HCT116 (cell line): ENCODE data around the gene CFAP46.

Source experiments
- ELF1 ChIP-seq: IDR thresholded peaks from 2 replicates; pipeline ENCODE4 v1.6.1; 2012; ENCODE audit warnings: low read depth, borderline replicate concordance
- EZH2 ChIP-seq: fragments of 200-600 bp; sonication (generic); IDR thresholded peaks from 2 replicates; pipeline ENCODE4 v1.6.1; 2017; ENCODE audit warnings: antibody characterized with exemption, mixed run types
- POLR2A ChIP-seq: IDR thresholded peaks from 2 replicates; pipeline ENCODE4 v1.7.0; 2011; ENCODE audit warnings: borderline replicate concordance; ENCODE audit not compliant: insufficient read depth, insufficient read length; ENCODE audit errors: extremely low read depth
- POLR2AphosphoS5 ChIP-seq: IDR thresholded peaks from 2 replicates; pipeline ENCODE4 v1.6.1; 2011; ENCODE audit warnings: mild to moderate bottlenecking, low read depth, low read length, moderate library complexity
- SIN3A ChIP-seq: IDR thresholded peaks from 2 replicates; pipeline ENCODE4 v1.6.1; 2012; ENCODE audit warnings: low read depth
- TCF7L2 ChIP-seq: IDR thresholded peaks from 2 replicates; pipeline ENCODE4 v1.7.0; 2011; ENCODE audit warnings: borderline replicate concordance, inconsistent platforms; ENCODE audit not compliant: insufficient read depth, insufficient read length; ENCODE audit errors: extremely low read depth
- TF ChIP-seq, protein P1 (sequence below), 3 experiments: fragments of 200-600 bp in 1 of 3; sonication (generic) in 1 of 3; IDR thresholded peaks in 2 of 3; conservative IDR thresholded peaks in 1 of 3; 2 replicates each; pipeline ENCODE4 v1.5.1; 2012 to 2017; ENCODE audit warnings: low read depth in 2 of 3, low read length in 2 of 3, antibody characterized with exemption in 1 of 3, borderline replicate concordance in 1 of 3, control low read depth in 1 of 3, mild to moderate bottlenecking in 1 of 3, mixed read lengths in 1 of 3, mixed run types in 1 of 3, moderate library complexity in 1 of 3; ENCODE audit not compliant: insufficient read depth in 1 of 3
- TF ChIP-seq, protein P2 (sequence below): IDR thresholded peaks from 2 replicates; pipeline ENCODE4 v1.6.1; 2012

DNA sequence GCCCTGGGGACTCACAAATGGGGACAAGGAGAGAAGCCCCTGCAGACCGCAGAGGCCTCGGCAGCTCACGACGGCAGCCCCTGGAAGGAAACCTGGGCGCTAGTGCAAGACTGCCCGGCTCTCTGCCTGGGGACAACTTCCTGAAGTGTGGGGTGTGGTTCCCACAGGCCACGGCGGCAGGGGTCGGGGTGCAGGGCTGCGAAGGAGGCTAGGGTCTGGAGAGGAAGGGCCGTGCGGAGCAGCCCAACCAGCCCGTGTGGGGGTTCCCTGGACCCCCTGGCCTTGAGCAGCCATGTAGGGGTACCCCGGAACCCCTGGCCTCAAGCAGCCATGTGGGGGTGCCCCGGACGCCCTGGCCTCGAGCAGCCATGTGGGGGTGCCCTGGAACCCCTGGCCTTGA lies 19.5 kb downstream of the CFAP46 start:
- TF ChIP-seq POLR2AphosphoS5 (no peak), TCF7L2 (no peak), POLR2A (no peak), ELF1 (no peak), SIN3A (no peak), EZH2 (no peak)
- TF ChIP-seq, protein P1, sequence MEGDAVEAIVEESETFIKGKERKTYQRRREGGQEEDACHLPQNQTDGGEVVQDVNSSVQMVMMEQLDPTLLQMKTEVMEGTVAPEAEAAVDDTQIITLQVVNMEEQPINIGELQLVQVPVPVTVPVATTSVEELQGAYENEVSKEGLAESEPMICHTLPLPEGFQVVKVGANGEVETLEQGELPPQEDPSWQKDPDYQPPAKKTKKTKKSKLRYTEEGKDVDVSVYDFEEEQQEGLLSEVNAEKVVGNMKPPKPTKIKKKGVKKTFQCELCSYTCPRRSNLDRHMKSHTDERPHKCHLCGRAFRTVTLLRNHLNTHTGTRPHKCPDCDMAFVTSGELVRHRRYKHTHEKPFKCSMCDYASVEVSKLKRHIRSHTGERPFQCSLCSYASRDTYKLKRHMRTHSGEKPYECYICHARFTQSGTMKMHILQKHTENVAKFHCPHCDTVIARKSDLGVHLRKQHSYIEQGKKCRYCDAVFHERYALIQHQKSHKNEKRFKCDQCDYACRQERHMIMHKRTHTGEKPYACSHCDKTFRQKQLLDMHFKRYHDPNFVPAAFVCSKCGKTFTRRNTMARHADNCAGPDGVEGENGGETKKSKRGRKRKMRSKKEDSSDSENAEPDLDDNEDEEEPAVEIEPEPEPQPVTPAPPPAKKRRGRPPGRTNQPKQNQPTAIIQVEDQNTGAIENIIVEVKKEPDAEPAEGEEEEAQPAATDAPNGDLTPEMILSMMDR (IDR thresholded peaks at IDR 0.05 in 2 of 3, conservative IDR thresholded peaks at IDR 0.05 in 1 of 3; ENCODE audit: borderline replicate concordance in 1 of 3, insufficient read depth in 1 of 3, low read depth in 2 of 3, low read length in 2 of 3): no peak
- TF ChIP-seq, protein P2, sequence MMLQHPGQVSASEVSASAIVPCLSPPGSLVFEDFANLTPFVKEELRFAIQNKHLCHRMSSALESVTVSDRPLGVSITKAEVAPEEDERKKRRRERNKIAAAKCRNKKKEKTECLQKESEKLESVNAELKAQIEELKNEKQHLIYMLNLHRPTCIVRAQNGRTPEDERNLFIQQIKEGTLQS: no peak
